ENCODE measurements around the gene MXI1.

GRCh38 chr10:110237894-110238480 lies 30.6 kb downstream of the MXI1 start:
- TF ChIP-seq, protein P1, sequence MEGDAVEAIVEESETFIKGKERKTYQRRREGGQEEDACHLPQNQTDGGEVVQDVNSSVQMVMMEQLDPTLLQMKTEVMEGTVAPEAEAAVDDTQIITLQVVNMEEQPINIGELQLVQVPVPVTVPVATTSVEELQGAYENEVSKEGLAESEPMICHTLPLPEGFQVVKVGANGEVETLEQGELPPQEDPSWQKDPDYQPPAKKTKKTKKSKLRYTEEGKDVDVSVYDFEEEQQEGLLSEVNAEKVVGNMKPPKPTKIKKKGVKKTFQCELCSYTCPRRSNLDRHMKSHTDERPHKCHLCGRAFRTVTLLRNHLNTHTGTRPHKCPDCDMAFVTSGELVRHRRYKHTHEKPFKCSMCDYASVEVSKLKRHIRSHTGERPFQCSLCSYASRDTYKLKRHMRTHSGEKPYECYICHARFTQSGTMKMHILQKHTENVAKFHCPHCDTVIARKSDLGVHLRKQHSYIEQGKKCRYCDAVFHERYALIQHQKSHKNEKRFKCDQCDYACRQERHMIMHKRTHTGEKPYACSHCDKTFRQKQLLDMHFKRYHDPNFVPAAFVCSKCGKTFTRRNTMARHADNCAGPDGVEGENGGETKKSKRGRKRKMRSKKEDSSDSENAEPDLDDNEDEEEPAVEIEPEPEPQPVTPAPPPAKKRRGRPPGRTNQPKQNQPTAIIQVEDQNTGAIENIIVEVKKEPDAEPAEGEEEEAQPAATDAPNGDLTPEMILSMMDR (conservative IDR thresholded peaks at IDR 0.05; ENCODE audit: low read length): no peak
- TF ChIP-seq EZH2phosphoT487 (IDR thresholded peaks at IDR 0.05; ENCODE audit: borderline replicate concordance): no peak

All from Loucy (cell line).